HG03060 (cell line): ENCODE data around the gene ABCC8.

Experiments
- ATAC-seq: cut with Tn5 transposase; IDR thresholded peaks from one replicate; pipeline ENCODE4 v1.9.1; 2021; ENCODE audit warnings: low read depth, moderate number of reproducible peaks; ENCODE audit not compliant: unreplicated experiment

ABCC8 gene

DNA sequence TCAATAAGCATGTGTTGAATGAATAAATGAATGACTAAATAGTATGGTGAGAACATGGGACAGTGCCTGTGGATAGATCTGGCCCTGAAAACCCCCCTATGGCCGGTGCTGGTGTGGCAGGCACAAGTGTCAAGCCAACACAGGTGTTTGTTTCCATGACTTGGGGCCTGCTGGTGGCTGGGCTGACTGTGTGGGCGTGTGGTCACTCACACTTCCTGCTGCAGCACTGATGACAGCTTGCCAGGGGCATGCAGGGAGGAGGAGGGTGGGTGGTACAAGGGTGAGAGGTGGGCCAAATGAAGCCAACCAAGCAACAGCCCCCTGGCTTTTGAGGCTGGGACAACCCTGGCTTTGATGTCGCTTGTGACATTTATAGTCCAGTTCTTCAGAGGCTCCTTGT, 30.3 kb upstream of the ABCC8 start:
- ATAC-seq, result peak; percentile 43

DNA sequence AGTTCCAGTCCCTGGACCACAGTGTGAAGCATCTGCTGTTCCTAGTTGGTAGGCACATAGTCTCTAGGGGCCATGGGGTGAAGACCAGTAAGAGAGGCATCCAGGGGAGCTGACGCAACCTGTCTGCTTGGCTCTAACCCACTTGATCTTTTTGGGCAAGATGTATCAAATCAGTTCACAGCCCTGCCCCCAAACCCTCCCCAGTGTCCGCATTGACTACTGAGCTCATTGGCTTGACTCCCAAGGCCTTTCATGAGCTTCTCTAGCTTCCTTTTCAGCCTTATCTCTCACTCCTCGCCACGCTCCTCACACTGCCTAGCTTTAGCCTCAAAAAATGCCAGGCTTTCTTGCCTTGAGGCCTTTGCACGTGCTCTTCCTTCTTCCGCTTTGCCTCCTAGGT, 29.7 kb upstream of the ABCC8 start:
- no peak for ATAC-seq

DNA sequence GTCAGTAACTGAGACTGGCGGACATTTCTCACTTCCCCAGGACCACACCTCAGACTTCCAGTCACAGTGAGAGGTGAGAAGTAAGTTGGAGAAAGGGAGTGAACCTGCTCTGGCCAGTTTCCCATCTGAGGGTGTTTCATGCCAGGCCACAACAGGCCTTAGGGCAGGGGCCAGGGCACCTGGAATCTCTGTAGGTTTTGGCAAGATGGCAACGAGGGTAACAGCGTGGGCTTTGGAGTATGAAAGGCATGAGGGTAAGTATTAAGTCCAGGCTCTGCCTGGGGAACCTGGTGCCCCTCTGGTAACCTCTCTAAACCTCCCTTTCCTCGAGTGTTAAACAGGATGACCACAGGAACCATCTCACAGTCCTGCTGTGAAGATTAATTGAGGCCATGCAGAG, 28.5 kb upstream of the ABCC8 start:
- ATAC-seq, result no peak

DNA sequence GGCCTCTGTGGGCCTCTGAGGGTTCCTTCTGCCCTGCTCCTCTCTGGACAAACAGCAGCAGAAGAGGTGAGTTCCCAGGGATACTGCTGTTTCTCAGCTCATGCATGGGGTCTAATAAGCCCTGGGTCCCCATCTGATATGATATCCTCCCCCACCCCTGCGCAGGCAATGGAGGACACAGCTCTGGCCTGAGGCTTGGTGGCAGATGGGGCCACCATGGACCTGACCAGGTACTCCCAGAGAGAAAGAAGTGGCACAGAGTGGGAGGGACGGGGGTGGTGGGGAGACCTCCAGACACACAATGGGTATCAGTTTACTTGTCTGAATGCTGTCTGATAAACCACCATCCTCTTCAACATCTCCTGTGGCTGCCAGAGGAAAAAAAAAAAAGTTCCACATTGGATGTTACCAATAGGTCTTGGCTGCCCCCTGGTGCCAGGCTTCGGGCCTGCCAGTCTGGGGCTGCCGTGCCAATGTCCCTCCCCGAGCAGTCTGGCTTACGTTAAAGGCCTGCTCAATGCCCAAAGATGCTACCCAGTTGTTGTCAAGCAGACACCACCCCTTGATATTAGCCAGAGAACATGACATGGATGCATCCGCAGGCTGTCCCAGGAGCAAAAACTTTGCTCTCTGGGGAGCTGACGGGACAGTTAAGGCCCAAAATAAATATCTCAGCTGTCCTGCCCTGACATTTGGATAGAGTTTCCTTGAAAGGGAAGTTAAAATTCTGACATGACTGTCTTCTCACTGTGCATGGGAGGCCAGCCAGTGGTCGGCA, 27.9 kb upstream of the ABCC8 start:
- ATAC-seq, result no peak

DNA sequence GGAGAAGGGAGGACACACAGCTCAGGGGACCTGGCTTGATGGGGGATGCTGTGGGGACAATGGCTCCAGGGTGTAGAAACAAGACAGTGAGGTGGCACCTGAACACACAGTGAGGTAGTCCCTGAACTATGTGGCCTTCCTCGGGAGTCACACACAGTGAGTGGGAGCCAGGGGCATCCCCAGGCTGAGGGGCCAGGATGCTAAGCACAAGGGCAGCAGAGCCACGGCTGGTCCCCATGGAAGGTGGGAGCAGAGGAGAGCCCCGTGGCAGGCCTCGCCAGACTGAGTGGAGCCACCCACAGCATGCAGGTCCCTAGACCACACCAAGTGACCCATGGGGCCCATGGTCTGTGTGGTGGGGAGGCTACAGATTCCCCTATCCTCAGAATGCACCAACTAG, 26.0 kb upstream of the ABCC8 start:
- ATAC-seq, result no peak

DNA sequence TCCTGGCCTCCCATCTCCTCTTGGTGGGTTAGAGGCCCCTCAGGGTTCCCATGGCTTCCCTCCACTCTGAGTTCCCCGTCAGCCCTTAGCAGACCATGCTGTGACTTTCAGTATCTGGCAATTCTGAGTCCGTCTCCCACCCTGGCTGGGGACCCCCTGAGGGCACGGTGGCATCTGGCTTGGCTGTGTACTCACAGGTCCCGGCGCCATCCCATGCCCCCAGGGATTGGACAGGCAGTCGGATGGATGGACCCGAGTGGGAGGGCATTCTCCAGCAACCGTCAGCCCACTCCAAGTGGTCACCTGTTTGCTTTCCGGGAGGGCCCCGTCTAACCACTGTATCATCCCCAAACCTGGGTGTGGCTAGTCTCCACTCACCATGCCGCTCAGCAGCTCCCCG, 24.0 kb upstream of the ABCC8 start:
- ATAC-seq, result no peak

DNA sequence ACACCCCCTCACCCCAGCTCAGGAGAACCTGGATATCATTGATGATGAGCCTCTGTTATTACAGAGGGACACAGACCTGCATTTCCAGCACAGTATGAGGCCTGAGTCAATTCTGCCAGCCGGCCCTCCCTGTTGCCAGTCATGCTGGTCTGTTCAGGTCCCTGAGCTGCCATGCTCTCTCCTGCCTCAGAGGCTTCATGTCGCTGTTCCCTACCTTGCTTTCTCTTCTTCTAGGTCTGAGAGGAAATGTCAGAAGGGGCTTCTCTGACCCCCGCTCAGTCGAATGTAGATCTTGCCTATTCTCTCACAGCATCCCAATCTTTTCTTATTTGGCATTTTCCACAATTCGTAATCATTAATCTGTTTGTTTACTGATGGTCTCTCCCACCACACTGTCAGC, 21.8 kb upstream of the ABCC8 start:
- no peak for ATAC-seq

DNA sequence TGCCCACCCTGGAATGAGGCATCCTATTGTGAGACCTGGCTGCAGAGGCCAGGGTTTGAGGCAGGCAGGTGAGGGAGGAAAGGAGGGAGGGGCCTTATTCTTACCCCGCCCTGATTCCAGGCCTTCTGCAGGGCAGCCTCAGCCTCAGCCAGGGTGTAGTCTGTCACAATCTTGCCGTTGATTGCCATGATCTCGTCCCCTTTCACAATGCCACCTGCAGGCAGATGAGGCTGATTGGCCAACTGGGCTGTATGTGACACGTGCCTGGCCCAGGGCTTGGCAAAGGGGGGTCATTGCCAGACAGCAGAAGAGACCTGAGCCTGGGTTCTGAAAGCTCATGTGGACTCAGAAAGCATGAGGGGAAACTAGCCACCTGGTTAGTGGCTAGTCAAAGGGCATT, 21.4 kb upstream of the ABCC8 start:
- ATAC-seq, result no peak

DNA sequence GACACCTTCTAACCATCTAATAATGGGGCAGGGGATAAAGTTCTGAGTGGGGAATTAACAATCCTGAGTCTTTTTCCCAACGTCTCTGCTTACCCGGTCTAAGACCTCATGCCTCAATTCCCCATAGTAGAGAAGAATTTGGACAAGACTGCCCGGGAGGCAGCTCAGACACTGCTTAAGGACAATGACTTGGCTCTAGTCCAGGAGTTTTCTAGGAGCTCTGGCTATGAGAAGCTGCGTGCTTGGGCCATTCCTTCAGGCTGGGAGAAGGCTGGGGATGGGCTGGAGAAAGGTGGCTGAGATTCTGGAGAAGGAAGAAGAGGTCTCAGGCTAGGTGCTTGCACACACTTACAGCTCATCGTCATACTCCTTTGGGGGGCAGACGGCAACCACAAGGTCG, 19.8 kb upstream of the ABCC8 start:
- no peak for ATAC-seq

DNA sequence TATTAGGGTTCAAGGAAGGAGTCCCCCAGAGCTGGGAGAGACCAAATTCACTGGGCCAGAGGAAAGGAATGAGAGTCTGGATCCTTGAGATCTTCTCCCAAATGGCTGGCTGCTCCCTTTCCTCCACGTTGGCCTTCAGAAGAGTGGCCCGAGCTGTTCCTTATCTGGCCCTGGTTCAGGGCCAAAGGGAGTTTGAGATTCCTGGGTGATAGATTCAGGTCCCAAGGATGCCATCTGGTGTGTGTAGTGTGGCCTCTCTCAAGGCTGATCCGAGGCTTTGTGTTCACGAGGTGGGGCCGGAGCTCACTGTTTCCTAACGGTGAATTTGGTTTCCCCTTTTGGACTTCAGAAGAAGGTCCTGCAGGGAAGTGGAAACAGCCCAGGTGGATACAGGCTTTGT, 17.4 kb upstream of the ABCC8 start:
- ATAC-seq, result no peak

DNA sequence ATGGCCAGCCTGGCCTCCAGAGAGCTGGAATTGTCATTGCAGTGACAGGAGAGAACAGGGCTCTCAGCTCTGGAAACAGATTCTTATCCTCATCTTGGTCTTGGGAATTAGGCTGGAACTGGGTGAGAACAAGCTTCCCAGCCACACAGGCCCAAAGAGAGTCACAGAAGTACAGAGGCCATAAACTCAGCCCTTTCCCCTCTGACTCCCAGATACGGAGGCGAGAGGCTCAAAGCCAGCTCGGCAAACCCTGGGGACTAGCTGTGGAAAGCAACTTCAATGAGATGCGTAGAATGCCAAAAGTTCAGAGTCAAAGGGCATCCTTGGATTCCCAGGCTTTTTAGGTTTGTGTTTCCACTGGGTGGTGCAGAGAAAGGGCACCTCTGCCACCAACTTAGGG, 14.3 kb upstream of the ABCC8 start:
- ATAC-seq, result no peak

DNA sequence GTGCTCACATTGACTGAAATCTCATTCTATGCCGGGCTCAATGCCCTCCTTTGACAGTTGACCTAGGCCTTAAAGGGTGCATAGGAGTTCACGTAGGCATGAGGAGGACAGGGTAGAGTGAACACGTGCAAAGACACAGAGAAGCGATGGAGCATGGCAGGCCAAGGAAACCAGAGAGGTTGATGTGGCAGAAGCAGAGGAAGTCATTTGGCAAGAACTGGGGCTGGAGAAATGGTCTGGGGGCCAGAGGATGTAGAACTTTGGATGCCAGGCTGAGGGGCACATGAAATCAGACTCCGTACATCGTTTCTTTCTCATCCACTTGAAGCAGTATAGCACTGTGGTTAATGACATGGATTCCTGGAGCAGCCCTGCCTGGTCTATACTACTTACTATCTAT, 13.6 kb upstream of the ABCC8 start:
- no peak for ATAC-seq

DNA sequence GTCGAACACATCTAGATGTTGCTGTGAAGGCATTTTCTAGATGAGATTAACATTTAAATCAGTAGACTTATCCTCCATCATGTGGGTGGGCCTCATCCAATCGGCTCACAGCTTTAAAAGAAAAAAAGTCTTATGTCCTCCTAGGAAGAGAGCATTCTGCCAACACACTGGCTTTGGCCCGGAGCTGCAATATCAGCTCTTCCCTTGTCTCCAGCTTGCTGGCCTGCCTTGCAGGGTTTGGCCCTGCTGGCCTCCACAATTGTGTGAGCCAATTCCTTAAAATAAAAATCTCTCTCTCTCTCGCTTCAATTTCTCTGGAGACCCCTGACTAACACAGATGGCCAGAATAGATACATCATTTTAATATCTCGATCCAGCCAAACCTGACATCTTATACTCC, 13.1 kb upstream of the ABCC8 start:
- no peak for ATAC-seq

DNA sequence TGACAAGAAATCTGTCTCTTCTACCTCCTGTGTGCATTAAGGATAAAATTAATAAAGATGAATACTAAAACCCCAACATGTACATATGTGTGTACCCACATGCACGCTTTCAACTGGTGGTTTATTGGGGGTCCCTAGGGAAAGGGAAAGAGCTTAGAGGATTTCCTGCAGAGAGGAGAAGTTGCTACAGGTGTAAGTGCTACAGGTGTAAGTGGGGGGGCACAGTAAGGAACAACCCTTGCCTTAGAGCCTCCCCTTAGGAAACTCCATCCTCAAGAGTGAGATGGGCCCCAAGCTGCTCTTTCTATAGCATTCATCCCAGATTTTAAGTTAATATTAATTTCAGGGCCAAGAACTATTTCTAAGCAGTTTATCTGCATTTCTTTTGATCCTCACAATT, 11.9 kb upstream of the ABCC8 start:
- no peak for ATAC-seq

DNA sequence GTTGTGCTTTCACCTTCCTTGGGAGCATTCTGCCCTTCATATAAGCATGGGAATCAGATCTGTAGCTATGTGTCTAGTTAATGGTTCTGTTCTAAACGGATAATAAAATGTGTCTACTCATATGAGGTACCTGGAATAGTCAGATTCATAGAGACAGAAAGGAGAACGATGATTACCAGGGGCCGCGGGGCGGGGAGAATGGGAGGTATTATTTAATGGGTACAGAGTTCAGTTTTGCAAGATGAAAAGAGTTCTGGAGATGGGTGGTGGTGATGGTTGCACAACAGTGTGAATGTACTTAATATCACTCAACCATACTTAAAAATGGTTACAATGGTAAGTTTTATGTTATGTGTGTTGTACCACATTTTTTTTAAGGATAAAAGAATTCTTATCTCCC, 10.0 kb upstream of the ABCC8 start:
- no peak for ATAC-seq

DNA sequence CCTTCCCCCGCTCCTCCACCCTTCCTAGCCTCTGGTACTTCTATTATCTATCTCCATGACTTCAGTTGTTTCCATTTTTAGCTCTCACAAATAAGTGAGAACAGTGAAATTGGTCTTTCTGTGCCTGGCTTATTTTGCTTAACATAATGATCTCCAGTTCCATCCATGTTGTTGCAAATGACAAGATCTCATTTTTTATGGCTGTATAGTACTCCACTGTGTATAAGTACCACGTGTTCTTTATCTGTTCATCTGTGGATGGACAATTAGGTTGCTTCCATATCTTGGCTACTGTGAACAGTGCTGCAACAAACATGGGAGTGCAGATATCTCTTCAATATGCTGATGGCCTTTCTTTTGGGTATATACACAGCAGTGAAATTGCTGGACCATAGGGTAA, 6.9 kb upstream of the ABCC8 start:
- no peak for ATAC-seq

DNA sequence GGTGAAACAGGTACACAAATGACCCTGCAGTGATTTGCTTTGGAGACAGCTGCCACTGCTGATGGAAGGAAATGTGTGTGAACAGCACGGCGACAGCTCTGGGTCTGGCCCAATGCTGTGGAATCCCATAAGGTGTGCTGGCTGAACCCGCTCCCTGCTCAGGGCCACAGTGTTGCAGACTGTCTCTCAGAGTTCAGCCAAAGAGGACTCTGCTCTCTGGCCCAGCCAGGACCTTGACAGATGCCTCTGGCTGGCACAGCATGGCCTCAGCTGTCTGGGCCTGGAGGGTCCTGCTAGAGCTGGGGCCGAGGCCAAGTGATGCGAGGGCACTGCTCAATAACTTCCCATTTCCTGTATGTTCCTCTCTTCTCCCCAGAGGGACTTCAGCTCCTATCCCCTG, 5.3 kb upstream of the ABCC8 start:
- no peak for ATAC-seq

DNA sequence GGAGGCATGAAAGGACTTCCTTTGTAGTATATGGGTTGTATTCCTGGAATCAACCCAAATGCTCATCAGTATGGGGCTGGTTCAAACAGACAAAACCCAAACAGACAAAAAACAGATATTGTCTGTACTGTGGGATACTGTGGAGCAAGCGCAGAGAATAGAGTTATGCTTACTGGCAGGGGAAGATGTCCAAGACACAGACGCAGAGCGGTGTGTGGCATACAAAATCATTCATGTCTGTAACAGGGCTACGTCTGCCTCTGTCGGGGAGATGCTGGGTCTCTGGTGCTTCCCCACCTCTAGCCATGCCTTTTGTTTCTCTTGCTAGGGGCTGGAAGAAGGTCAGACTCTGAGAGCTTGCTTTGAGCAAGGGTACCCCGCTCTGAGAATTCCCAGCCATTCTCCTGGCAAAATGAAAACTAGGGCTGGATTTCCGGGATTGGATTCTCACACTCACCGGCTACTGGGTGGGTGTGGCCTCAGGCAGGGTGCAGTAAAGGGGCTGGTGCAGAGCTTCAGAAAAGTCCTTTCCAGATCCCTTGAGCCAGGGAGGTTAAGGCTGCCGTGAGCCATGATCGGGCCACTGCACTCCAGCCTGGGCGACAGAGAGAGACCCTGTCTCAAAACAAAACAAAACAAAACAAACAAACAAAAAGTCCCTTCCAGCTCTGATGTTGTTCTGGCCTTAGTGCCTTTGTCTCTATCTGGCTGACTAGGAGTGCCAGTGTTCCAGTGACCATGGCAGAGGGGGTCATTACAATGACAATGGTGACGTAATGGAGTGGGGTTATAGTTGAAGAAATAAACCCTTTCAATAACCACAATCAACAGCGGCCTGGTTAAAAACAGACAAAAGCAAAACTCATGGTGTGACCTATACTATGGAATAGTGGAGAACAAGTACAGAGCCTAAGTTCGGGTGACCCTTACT, 2.9 kb upstream of the ABCC8 start:
- no peak for ATAC-seq

DNA sequence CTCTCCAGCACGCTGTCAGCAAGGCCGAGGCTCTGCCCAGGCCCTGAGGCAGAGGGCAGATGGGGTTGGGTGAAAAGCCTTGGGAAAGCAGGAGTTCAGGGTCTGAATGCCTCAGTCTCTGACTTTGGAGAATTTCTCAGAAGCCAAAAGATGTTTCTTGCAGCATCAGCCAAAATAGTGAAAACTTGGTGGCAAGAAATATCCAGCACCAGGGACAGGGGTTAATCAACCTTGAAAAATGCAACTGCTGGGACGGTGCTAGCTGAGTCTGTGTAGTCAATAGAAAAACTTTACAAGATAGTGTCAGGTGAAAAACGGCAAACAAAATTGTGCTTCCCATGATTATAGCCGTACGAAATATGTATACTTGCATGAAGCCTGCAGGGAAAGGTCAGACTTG, 1.4 kb upstream of the ABCC8 start:
- no peak for ATAC-seq

DNA sequence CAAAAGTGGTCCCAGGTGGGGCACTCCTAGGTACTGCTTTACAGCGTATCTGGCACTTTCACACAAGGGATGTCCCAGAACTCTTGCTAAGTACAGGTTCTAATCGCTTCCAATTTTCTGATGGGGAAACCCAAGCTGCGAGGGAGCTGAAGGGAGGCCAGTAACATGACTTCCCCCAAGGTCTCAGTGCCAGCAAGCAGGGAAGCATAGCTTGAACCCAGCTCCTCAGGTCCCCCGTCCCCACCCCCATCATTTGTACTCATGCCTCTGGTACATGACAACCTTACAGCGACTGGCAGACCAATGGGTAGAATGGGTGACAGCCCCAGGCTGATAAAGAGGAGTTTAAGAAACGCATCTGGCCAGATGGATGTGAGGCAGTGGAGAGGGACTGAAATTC, 716 bp upstream of the ABCC8 start:
- ATAC-seq, result no peak

DNA sequence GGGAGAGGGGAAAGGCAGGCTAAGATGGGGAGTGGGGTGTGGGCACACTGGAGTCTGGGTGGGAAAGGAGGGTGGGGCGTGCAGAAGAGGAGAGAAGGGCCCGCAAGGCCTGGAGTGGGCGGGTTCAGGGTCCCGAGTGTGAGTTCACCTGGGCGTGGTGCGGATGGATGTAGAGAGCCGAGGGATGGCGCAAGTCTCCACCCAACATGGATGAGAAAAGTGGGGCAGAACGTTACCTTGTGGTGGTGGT, 364 bp upstream of the ABCC8 start:
- no peak for ATAC-seq

DNA sequence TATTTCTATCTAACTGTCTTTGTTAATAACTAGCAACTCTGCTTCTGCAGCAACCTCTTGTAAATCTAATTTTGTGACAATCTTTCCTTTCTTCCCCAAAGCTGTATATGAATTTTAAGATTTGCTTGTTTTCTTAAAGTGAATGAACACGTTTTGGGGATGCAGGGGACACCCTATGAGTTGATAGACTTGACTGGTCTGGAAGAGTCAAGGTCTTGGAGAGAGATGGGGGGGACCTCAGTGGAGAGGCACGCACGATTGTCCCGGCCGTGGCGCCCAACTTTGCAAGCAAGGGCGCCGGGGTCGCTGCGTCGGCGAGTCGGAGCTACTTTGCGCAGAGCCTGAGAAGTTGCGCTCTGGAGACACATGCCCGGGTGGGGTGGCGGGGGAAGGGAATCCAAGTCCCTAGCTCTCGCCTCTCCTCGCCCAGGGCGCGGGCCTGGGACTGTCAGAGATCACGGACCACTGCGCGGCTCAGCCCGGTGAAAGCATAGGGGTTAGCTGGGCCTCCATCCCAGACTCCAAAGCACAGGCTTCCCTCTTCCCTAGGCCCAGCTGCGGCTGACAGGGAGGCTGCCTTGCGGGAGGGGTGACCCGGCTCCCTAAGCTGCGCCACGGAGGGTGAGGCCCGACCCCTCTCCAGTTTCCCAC, 854 bp downstream of the ABCC8 start:
- no peak for ATAC-seq
